Right atrium auricular region (tissue), 2 donors: ENCODE data around the gene NT5DC2. TPM values are rescaled to one million over a fixed set of nuclear protein-coding genes. Genes with fewer than 3 reads are reported as not detected.
A peak's percentile ranks its signal among the peaks of the same experiment; 100 is the strongest.

Source experiments
- DNase-seq: peaks from one replicate; pipeline ENCODE4 v3.0.0-alpha.2; 2019; ENCODE audit warnings: low spot score
- H3K27ac ChIP-seq, 2 donors: fragments of 200-600 bp; sonication (generic); 1 replicate in 1 of 2; 2 replicates in 1 of 2; pipeline ENCODE4 v1.5.1; 2016 to 2019
- H3K27me3 ChIP-seq, 2 donors: fragments of 200-600 bp; sonication (generic); one replicate each; pipeline versions ENCODE4 v1.5.1 to v1.6.0; 2017 to 2019
- H3K36me3 ChIP-seq: fragments of 200-600 bp; sonication (generic); one replicate; pipeline ENCODE4 v1.5.1; 2016
- H3K4me1 ChIP-seq, 2 donors: fragments of 200-600 bp; sonication (generic); one replicate each; pipeline versions ENCODE4 v1.5.1 to v1.6.0; 2017 to 2019
- H3K4me3 ChIP-seq, 2 donors: fragments of 200-600 bp; sonication (generic); 1 replicate in 1 of 2; 2 replicates in 1 of 2; pipeline ENCODE4 v1.5.1; 2017 to 2019; ENCODE audit warnings: mild to moderate bottlenecking in 1 of 2, moderate library complexity in 1 of 2
- H3K9me3 ChIP-seq, 2 donors: fragments of 200-600 bp; sonication (generic); one replicate each; pipeline ENCODE4 v1.5.1; 2019
- CTCF ChIP-seq, 2 donors: fragments of 200-600 bp; sonication (generic); IDR thresholded peaks; one replicate each; pipeline ENCODE4 v1.5.1; 2019; ENCODE audit warnings: antibody characterized with exemption in 2 of 2
- total RNA-seq, 2 donors: library from RNA; depleted of rRNA; stranded (reverse); fragments of >200 nt; gene quantifications; one replicate each; pipeline ENCODE4 v1.1.0, GENCODE V29; 2016

Gene NT5DC2
- total RNA-seq, 2 donors from 2014 or later = 94.0 to 146 TPM

DNA sequence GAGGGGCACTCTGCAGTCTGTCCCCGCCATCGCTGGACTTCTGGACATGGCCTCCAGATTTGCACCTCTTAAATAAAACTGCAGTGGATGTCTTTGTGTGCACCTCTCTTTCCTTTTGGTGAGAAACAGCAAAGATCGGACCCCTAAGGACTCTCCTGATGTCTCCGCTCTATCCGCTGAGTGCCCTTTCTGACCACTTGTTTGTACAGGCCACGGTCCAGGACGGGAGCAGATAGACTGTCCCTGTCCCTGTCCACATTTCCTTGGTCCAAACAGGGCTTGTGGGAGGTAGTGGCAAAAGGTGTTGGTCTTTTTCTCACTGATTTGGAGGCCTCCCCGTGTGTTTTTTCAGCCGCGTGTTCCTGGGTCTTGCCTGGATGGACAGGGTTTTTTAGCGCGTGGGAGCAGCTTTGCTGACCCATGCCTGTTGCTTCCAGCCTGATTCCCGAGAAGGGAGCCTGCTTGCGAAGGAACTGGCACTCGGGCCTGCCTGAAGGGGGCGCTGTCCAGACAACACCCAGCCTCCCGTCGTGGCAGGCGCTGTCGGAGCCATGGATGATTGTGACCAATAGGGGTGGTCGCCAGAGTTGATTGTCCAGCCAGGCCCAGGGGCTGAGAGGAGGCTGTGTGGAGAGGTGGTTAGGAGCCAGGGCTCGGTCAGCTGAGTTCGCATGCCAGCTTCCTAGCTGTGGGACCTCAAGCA, 51.7 kb downstream of the NT5DC2 start:
- peak in 1 of 2 donors; percentile 45 for TF ChIP-seq CTCF (IDR thresholded peaks at IDR 0.05)
- DNase-seq = no peak
- peaks cover 0 to 33% of the 10 kb centered on the region in 2 donors for H3K4me1 ChIP-seq

GRCh38 chr3:52480768-52481715, 52.6 kb downstream of the NT5DC2 start:
- Histone ChIP-seq H3K27ac (no peak overlapping the region), H3K4me3 (no peak overlapping the region), H3K4me1 (peaks cover 0 to 33% of the 10 kb centered on the region in 2 donors), H3K27me3 (no peaks in the 10 kb centered on the region), H3K36me3 (peaks cover 77% of the 10 kb centered on the region), H3K9me3 (no peaks in the 10 kb centered on the region)
- DNase-seq = no peak
- no peak for TF ChIP-seq CTCF (IDR thresholded peaks at IDR 0.05)

More for the DNA sequence above, 51.7 kb downstream of the NT5DC2 start:
- H3K36me3 ChIP-seq = peaks cover 77% of the 10 kb centered on the region
- no peak overlapping the region for H3K27ac ChIP-seq
- no peak overlapping the region for H3K4me3 ChIP-seq
- H3K27me3 ChIP-seq = no peaks in the 10 kb centered on the region
- no peaks in the 10 kb centered on the region for H3K9me3 ChIP-seq

- no peaks in the 10 kb centered on the region for H3K27me3 ChIP-seq
- peaks cover 0 to 27% of the 10 kb centered on the region in 2 donors for H3K4me1 ChIP-seq
- no peak overlapping the region for H3K4me3 ChIP-seq
- H3K9me3 ChIP-seq = no peaks in the 10 kb centered on the region
- DNase-seq = no peak
- H3K36me3 ChIP-seq = peaks cover 81% of the 10 kb centered on the region
- no peak for TF ChIP-seq CTCF (IDR thresholded peaks at IDR 0.05)
- no peak overlapping the region for H3K27ac ChIP-seq
Observed at GRCh38 chr3:52479877-52480575, 53.6 kb downstream of the NT5DC2 start.

- Histone ChIP-seq H3K4me1 (peaks cover 0 to 20% of the 10 kb centered on the region in 2 donors), H3K36me3 (peaks cover 87% of the 10 kb centered on the region), H3K27me3 (no peaks in the 10 kb centered on the region), H3K9me3 (no peaks in the 10 kb centered on the region), H3K27ac (no peak overlapping the region), H3K4me3 (no peak overlapping the region)
- no peak for TF ChIP-seq CTCF (IDR thresholded peaks at IDR 0.05)
- no peak for DNase-seq
Observed at GRCh38 chr3:52479037-52479876, 54.4 kb downstream of the NT5DC2 start.

- Histone ChIP-seq H3K27me3 (no peaks in the 10 kb centered on the region), H3K36me3 (peaks cover 97% of the 10 kb centered on the region), H3K27ac (no peak overlapping the region), H3K9me3 (no peaks in the 10 kb centered on the region), H3K4me3 (no peak overlapping the region), H3K4me1 (peaks cover 0 to 7% of the 10 kb centered on the region in 2 donors)
- DNase-seq = no peak
- TF ChIP-seq CTCF (IDR thresholded peaks at IDR 0.05) = no peak
Observed at GRCh38 chr3:52477796-52478095, 55.9 kb downstream of the NT5DC2 start.
